Fibroblast of skin of back (primary cell): ENCODE results near the gene CLIC6.
"Not testable (repeated sequence)": the region's sequence is repeated elsewhere in the genome, so short reads cannot be mapped to it uniquely, and the experiment has no call there.

Experiments
- DNase-seq: peaks from one replicate; pipeline ENCODE4 v3.0.0-alpha.2; 2013

CLIC6 gene

GRCh38 chr21:34693192-34693810, 24.5 kb downstream of the CLIC6 start:
- peak; percentile 72 for DNase-seq

DNA sequence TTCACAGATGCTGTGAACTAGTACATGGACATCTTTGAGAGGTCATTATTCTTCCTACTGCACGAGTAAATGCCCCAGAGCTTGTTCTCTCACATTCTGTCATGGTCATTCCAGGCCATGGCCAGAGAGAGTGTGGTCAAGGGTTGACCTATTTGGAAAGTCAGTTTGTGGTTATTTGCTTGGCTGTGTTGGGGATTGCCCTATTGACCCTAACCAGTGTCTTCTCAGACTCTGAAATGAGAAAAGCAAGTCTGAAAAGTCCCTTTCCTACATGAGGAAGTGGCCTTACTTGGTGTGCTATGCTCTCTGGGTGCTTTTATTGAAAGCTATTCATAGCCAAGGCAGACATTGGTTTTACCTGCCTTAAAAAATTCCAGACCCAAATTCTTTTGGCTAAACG, 26.6 kb downstream of the CLIC6 start:
- DNase-seq, result no peak

GRCh38 chr21:34696121-34696520, 27.3 kb downstream of the CLIC6 start:
- no peak for DNase-seq

DNA sequence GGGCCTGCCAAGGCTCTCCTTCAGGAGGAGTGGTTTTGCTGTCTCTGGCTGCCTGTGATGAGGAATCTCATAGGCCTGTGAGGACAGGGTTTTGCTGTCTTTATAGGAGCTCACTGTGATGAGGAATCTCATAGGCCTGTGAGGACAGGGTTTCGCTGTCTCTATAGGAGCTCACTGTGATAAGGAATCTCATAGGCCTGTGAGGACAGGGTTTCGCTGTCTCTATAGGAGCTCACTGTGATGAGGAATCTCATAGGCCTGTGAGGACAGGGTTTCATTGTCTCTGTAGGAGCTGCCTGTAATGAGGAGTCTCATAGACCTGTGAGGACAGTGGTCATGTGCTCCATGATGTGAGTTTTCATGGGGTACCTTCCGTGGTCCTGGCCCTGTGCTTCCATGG, 29.0 kb downstream of the CLIC6 start:
- DNase-seq, result no peak

GRCh38 chr21:34698270-34699015, 29.6 kb downstream of the CLIC6 start:
- DNase-seq, result no peak

DNA sequence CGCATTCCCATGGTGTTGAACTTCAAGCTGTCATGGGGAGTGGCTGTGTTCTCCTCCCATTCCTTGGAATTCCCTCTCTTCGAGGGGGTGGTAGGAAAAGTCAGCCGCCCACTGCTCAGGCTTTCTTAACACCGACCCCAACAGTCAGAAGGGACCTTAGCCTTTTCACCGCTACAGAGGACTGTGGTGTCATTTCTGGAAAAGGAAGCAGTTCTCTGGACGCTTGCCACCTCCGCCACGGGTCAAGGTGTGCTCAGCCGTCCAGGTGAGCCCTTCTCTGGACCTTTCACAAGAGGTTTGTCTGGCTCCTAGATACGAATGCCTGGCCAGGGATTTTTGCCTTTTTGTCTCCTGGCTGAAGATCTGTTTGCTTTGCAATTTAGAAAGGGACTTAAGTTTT, 31.8 kb downstream of the CLIC6 start:
- no peak for DNase-seq

DNA sequence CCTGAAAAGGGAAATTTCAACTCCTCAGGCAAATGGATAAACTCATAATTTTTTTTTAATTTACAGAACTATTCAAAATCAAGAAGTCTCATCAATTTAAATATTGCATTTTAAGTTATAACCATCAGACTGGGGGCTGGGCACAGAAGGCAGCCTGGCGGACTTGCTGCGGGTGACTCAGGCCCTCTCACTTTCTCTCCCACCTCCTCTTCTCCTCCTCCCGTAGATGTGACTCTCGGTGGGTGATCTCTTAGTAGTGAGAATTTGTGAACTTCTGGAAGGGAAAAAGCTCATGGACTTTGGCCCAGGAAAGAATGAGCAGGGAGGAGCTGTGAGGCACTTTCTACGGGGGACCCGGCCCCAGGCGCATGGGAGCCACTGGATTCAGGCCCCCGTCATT, 32.9 kb downstream of the CLIC6 start:
- DNase-seq, result no peak

GRCh38 chr21:34702341-34703170, 33.8 kb downstream of the CLIC6 start:
- DNase-seq, result peak; percentile 86

DNA sequence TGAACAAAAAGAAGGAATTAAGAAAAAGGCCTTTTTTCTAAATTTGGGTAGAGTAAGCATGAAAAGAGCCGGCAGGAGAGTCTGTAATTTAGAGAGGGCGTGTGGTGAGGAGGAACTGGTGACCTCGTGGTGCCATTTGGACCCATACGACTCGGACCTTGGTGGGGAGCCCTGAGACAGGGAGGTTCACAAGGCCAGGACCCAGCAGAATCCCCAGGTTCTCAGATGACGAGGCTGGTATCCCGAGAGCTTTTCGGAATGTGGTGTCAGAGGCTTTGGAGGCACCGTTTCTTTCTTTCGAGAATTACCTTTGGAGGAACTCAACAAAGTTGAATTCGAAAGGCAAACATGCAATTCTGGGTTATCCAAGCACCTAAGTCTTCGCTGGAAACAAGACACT, 34.8 kb downstream of the CLIC6 start:
- DNase-seq, result no peak

DNA sequence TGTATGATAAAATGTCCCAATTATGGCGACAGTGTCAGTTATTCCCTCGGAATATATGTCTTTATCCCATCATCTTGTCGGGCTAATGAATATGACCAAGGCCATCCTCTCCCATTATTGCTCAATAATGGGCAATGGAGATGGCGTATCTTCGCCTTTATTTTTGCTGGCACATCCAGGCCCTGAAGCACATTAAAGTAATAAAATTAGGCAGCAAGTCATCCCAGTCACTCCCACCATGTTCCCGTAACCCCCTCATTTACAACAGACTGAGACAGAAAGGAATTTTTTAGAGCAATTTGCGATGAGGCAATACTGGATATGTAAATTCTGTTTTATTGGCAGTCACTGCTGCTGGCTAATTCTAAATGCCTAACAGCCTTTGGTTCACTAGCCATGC, 35.3 kb downstream of the CLIC6 start:
- no peak for DNase-seq

- no peak for DNase-seq
Observed at GRCh38 chr21:34705011-34705410, 36.2 kb downstream of the CLIC6 start.

DNA sequence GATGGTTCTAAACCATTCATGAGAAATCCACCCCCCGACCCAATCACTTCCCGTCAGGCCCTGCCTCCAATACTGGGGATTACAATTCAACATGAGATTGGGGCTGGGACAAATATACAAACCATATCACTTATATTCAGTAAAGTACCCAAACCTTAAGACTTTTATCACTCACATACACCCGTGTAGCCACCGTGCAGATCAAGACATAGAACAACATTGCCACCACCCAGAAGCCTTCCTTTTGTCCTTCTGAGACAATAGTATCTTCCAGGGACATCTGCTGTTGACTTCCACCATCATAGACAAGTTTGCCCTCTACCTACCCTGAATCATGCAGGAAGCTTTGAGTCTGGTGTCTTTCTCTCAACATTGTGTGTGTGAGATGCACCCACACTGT, 37.5 kb downstream of the CLIC6 start:
- no peak for DNase-seq

DNA sequence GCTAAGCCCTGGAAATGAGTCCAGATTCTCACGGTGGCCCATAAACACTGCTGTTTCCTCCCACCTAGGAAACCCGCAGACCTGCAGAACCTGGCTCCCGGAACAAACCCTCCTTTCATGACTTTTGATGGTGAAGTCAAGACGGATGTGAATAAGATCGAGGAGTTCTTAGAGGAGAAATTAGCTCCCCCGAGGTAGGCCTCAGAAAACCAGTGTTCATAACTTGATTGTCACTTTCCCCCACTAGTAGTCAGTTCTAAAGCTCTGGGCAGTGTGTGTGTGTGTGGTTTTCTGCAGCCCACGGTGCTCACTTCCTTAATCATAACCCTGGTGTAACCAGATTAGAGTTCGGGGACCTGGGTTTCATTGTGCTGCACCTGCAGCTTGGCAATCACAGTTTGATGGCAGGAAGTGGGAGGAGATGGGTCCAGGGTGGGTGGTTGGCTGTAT, 39.1 kb downstream of the CLIC6 start:
- DNase-seq, result no peak

DNA sequence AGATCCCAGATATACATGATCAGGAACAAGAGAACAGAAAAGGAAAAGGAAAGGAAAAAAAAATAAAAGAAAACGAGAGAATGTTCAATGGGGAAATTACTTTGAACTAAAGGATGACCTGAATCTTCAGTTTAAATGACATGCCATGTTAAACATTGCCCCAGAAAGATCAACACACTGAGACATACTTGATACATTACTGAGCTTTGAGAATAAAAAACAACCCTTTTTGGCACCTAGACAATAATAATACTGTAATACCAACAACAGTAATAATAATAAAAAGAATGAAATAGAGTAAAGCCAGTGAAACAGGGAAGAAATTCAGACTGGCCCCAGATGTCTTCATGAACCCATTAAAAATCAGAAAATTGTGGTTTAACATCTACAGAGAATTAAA, 44.8 kb downstream of the CLIC6 start:
- peak; percentile 81 for DNase-seq

- no peak for DNase-seq
Observed at GRCh38 chr21:34715518-34715917, 46.7 kb downstream of the CLIC6 start.

GRCh38 chr21:34715985-34716596, 47.3 kb downstream of the CLIC6 start:
- peak; percentile 33 for DNase-seq

DNA sequence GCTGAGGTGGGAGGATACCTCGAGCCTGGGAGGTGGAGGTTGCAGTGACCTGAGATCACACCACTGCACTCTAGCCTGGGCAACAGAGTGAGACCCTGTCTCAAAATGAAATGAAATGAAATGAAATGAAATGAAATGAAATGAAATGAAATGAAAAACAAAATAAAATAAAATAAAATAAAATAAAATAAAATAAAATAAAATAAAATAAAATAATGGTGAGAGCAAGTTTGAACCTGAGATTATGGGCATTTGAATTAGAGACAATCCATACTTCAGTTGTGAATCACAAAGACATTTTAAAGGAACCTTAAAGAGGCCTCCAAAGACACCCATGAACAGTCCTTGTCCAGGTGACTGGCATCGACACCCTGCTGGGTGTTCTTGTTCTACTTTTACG, 49.7 kb downstream of the CLIC6 start:
- not testable (repeated sequence) for DNase-seq

GRCh38 chr21:34722684-34723300, 54.0 kb downstream of the CLIC6 start:
- no peak for DNase-seq

DNA sequence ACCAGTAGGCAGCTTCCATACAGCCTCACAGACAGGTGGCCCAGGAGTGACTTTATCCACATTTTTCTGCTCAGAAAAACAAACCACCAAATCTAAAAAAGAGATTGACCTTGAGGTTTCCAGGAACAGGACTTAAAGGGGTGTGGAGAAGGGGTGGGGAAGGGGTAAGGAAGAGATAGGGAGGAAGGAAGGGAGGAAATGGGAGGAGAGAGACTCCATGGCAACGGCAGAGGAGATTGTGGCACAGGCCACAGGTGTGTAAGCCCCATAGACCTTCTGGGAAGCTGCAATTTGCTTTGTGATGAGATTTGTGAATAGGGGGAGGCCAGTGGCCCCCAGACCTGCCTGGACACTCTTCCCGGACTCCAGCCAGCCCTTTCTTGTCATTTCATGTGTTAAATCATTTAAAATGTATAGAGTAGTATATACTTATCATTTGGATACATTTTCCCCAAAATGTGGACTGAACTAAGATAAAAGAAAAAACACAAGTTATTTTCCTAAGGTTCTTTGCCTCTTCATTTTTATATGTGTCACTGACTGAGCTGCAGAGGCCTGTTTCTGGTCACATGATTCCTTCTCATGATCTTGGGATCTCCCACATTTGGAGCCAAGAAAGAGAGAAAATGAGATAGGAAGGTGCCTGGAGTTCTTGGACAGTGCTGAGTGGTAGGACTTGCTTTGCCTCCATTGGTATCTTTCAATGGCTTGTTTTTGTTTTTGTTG, 55.5 kb downstream of the CLIC6 start:
- DNase-seq, result no peak

DNA sequence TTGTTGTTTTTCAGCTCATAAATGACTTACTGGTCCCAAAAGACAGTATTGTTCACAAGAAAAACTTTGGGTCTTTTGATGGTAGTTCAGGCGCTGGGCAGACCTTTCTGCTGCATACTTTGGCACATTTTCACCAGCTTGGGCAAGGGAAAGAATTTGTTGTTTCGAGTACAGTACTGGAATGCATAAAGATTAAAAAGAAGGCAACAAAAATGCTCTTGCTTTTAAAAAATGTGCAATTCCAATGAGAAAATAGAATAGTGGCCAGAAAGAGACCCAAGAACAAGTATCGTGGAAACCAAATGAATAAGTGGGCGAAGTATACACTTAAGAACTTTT, 56.0 kb downstream of the CLIC6 start:
- no peak for DNase-seq

DNA sequence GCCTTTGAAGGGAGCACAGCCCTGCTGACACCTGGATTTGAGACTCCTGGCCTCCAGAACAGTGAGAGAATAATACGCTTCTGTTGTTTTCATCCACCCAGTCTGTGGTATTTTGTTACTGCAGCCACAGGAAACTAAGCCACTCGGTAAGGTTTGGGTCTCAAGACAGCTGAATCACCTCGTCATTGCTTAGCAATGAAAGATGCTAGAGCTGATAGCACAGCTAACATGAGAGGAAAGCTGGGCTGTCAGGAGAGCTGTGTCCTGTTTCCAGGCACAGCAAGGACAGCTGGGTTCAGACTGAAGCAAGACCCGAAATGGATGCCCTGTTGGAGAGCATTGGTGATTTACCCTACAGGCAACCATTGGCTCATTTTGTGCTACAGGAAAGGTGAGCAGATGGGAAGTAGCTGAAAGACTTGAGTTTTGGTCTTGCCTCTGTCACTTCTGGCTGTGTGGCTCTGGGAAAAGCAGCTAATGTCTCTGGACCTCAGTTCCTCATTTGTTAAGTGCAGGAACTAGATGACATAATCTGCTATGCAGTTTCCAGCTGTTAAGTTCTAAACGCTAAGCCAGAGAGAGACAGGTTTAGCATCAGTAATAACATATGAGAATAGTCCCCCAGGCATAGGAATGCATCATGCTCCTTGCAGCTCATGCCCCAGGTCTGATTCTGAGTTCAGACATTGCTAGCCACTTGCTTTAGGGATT, 58.0 kb downstream of the CLIC6 start:
- DNase-seq, result no peak
